Bronchial epithelial cell (primary cell): ENCODE measurements around the gene HS3ST3B1. TPM values are rescaled to one million over a fixed set of nuclear protein-coding genes. Genes with fewer than 3 reads are reported as not detected.

Experiments used
- DNase-seq: peaks from one replicate; pipeline ENCODE4 v3.0.0-alpha.2; 2010; ENCODE audit warnings: low read depth
- FAIRE-seq: peaks from 2 replicates; lab custom pipeline; 2011; peaks lifted over from hg19 to GRCh38; lab: Jason Lieb, UNC
- H3K27me3 ChIP-seq: 2 replicates; pipeline ENCODE4 v1.5.1; 2011; ENCODE audit warnings: low read length; ENCODE audit not compliant: control insufficient read depth, insufficient read depth
- H3K36me3 ChIP-seq: 2 replicates; pipeline ENCODE4 v1.5.1; 2011; ENCODE audit warnings: low read length; ENCODE audit not compliant: control insufficient read depth, insufficient read depth
- H3K4me3 ChIP-seq: 2 replicates; pipeline ENCODE4 v1.5.1; 2011; ENCODE audit warnings: mild to moderate bottlenecking, low read depth, low read length, control low read depth
- total RNA-seq: library from RNA; depleted of rRNA; stranded (reverse); fragments of >200 nt; gene quantifications from 2 replicates; pipeline ENCODE4 v1.2.1, GENCODE V29; 2014
- TF ChIP-seq, protein P1 (sequence below): IDR thresholded peaks from 2 replicates; pipeline ENCODE4 v1.5.1; 2011; ENCODE audit warnings: mild to moderate bottlenecking, moderate library complexity, low read length, control low read depth, inconsistent platforms; ENCODE audit not compliant: insufficient read depth, severe bottlenecking

The HS3ST3B1 gene
- 0.26 and 0.53 TPM in 2 replicates for total RNA-seq

DNA sequence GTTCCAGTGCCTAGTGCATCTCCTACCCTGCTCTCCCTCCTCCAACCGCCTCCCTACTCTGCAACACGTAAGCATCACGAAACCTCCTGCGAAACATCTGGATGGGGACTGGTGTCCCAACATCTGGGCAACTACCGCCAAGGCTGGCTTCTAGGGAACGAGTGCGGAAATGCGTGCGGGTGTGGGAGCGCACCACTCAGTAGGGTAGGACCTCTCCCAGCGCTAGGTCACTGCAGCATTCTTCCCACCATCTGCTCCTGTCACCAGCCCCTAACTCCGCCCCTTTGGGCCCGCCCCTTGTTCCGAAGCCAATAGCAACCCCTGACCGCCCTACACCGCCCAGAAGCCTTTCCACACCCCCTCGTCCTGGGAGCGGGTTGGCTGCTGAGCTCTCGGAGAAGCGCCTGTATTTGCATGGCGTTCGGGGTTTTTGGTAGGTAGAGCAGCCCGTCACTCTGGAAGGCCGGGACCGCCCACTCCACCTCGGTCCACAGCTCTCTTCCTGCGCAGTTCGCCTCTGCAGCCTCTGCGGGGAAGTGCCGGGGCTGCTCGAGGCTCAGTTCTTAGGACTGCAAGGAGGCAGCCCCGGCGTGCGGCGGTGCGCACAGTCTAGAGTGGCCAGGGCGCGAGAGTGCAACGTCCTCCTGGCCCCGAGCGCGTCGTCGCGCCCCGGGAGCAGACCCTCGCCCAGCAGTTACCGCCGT lies at the start of gene HS3ST3B1:
Gene HS3ST3B1 (plus strand): TSS at position 507 of the 704 bp plus-strand sequence. CDS start 438 bp downstream, outside the sequence.
- H3K4me3 ChIP-seq = peak within 1 kb of the TSS; percentile 50
- TF ChIP-seq, protein P1, sequence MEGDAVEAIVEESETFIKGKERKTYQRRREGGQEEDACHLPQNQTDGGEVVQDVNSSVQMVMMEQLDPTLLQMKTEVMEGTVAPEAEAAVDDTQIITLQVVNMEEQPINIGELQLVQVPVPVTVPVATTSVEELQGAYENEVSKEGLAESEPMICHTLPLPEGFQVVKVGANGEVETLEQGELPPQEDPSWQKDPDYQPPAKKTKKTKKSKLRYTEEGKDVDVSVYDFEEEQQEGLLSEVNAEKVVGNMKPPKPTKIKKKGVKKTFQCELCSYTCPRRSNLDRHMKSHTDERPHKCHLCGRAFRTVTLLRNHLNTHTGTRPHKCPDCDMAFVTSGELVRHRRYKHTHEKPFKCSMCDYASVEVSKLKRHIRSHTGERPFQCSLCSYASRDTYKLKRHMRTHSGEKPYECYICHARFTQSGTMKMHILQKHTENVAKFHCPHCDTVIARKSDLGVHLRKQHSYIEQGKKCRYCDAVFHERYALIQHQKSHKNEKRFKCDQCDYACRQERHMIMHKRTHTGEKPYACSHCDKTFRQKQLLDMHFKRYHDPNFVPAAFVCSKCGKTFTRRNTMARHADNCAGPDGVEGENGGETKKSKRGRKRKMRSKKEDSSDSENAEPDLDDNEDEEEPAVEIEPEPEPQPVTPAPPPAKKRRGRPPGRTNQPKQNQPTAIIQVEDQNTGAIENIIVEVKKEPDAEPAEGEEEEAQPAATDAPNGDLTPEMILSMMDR = no peak
- FAIRE-seq = no peak
- H3K36me3 ChIP-seq = no peaks in the 10 kb centered on the region
- H3K27me3 ChIP-seq = peaks cover 43% of the 10 kb centered on the region
- DNase-seq = peak; percentile 95

DNA sequence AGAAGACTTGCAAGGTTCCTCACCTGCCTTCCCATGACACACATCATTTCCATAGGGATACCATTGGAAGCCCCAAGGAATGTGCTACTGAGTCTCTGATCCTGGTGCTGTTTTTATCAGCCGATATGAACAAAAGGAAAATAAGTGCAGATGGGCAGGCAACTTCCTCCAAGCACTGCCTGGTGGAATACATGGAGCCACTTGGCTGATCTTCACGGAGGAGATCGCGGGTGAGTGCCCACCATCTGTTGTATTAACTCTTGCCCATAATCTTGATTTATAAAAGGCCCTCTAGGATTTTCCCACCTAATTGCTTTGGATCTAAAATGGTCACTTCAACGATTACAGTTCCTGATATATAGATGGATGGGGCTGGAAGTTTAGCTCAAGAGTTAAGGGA lies 39.5 kb upstream of the HS3ST3B1 start:
- TF ChIP-seq, protein P1 = no peak
- H3K36me3 ChIP-seq = no peaks in the 10 kb centered on the region
- DNase-seq = no peak
- H3K27me3 ChIP-seq = no peaks in the 10 kb centered on the region
- FAIRE-seq = no peak
- no peak overlapping the region for H3K4me3 ChIP-seq

DNA sequence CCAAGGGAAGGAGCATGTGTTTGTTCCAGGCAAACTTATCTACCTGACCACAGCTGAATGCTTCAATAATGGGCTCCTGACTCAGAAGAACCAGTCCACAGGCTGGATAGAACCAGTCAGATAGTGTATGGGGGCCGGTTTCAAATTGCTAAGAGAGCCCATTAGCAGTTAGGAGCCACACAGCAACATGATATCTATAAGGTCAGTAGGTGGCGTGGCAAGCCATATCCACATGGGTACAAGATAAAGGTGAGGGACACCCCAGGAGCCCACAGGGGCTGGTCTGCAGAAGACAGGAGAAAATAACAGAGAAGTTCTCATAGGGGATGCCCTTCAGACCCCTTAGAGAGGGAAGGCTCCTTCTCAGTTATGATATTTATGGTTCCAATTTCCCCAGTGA lies 32.6 kb upstream of the HS3ST3B1 start:
- H3K4me3 ChIP-seq = no peak overlapping the region
- TF ChIP-seq, protein P1 = no peak
- peaks cover 2% of the 10 kb centered on the region for H3K27me3 ChIP-seq
- DNase-seq (no peak), FAIRE-seq (no peak)
- no peaks in the 10 kb centered on the region for H3K36me3 ChIP-seq

DNA sequence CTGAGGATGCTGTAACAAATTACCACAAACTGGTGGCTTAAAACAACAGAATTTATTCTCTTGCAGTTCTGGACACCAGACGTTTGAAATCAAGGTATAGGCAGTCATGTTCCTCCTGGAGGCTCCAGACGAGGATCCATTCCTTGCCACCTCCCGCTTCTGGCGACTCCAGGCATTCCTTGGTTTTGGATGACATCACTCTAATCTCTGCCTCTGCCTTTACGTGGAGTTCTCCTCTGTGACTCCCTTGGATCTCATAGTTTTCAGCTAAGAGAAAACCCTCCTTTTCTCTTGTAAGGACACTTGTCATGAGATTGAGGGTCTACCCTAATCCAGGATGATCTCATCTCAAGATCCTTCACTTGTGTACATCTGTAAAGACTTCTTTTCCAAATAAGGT lies 31.4 kb upstream of the HS3ST3B1 start:
- no peak for FAIRE-seq
- Histone ChIP-seq H3K4me3 (no peak overlapping the region), H3K27me3 (peaks cover 2% of the 10 kb centered on the region), H3K36me3 (no peaks in the 10 kb centered on the region)
- DNase-seq = no peak
- TF ChIP-seq, protein P1 = no peak

DNA sequence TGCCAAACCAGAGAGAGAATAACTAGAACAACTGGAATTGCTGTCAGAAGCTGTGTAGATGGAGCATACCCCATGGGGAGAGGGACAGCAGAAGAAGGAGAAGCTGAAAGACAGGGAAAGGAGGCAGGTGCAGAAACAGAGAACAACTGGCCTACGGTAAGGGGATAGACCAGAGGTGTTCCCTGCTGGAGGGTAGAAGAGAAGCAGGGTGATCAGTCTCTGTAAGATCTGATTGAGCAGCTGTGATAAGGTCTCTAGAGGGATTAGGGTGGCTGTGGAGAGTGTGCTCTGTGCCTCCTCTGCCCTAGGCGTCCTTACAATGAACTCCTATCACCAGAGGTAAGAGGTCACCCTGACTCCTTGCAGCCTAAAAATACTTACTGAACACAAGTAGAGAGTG lies 30.4 kb upstream of the HS3ST3B1 start:
- H3K27me3 ChIP-seq = peaks cover 2% of the 10 kb centered on the region
- H3K4me3 ChIP-seq = no peak overlapping the region
- no peak for DNase-seq
- no peak for FAIRE-seq
- TF ChIP-seq, protein P1 = no peak
- H3K36me3 ChIP-seq = no peaks in the 10 kb centered on the region
